NCI-H128 (cell line): ENCODE measurements around the gene GTF3C2.
"Not testable (repeated sequence)": the region's sequence is repeated elsewhere in the genome, so short reads cannot be mapped to it uniquely, and the experiment has no call there.

ENCODE experiments used
- DNase-seq: peaks from one replicate; lab custom pipeline; 2025; ENCODE audit not compliant: unreplicated experiment; lab: John Stamatoyannopoulos, UW

The GTF3C2 gene

GRCh38 chr2:27323596-27324285 is 32.8 kb downstream of the GTF3C2 start:
- no peak for DNase-seq

GRCh38 chr2:27322766-27323595 is 33.6 kb downstream of the GTF3C2 start, which contains the start of gene MPV17:
MPV17 (minus strand) TSS chr2:27323097; CDS start chr2:27322517, 580 bp downstream.
- DNase-seq: peak; percentile 60

GRCh38 chr2:27322301-27322765 is 34.2 kb downstream of the GTF3C2 start:
- DNase-seq: no peak

- no peak for DNase-seq
These were observed 35.5 kb downstream of the GTF3C2 start for GRCh38 chr2:27320958-27321543.

DNA sequence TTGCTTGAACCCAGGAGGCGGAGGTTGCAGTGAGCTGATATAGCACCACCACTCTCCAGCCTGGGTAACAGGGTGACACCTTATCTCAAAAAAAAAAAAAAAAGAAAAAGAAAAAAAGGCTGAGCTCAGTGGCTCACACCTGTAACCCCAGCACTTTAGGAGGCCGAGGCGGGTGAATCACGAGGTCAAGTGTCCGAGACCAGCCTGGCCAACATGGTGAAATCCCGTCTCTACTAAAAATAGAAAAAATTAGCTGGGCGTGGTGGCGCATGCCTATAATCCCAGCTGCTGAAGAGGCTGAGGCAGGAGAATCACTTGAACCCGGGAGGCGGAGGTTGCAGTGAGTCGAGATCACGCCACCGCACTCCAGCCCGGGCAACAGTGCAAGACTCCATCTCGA is 36.7 kb downstream of the GTF3C2 start:
- DNase-seq: not testable (repeated sequence)

DNA sequence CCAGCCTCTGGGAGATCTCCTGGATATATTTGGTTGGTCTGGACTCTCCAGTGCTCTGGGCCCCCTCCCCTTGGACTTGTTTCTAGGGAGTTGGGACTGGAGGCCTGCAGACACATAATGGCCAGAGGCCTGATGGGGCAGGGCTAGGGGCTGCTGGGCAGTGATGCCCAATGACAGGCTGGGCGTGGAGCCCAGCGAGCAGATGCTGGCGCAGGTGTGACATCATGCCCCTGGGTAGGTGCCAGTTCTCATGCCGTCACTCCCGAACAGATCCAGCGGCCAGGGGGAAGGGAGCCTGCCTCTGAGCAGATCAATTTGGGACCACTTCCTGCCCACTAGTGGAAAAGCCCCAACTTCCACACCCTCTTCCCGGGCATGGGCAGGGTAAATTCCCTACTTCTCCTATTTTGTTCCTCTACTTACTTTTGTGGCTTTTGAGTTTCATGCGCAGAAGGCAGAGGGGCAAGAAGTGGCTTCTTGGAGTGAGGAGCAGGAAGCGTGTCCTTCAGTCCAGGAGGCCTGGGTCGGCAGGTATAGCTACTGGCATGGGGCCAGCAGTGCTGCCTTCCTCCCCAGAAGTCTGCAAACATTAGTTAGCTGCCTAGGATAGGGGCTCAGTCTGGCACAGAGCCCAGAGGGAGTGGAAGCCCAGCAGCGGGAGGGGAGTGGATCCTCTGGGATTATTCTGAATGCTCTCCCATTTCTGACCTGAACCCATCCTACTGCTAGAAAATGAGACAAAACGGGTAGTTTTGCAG is 39.7 kb downstream of the GTF3C2 start:
- no peak for DNase-seq

DNA sequence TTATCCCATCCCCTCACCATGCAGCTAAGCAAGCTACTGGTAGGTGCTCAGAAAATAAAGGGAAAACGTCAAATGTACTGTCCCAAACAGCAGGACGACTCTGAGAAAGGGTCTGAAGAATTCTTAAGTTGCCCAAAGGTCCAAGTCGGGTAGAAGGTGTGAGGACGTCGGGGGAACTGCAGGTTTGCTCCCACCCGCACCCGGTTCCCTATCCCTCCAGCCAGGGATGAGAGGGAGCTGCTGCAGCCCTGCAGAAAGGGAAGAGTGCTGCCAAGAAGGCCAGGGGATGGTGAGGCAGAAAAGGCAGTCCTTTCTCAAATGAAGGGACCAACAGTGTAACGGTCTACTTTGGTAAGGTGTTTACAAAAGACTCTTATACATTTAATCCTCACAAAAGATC is 41.4 kb downstream of the GTF3C2 start:
- DNase-seq: no peak

DNA sequence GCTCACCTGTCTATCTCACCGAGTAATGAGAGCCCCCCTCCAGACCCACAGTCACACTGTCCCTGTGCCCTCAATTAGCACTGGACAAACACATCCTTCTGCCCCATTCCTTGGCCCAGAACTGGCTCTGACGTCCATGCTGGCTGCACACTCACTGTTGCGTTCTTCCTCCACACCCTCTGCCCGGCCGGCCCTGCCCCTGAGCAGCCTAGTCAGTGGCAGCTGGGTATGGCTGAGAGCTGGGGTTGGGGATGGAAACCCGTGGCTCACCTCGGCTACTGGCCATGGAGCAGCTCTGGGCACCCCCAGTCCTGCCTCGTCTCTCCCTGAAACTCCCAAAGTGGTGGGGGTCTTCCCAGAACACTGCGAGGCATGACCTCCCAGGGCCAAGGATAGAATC is 41.9 kb downstream of the GTF3C2 start:
- DNase-seq: no peak

GRCh38 chr2:27313882-27314645 is 42.5 kb downstream of the GTF3C2 start:
- DNase-seq: no peak

GRCh38 chr2:27312152-27312551 is 44.4 kb downstream of the GTF3C2 start:
- DNase-seq: no peak

- DNase-seq: no peak
These were observed 46.9 kb downstream of the GTF3C2 start for GRCh38 chr2:27309651-27310050.

DNA sequence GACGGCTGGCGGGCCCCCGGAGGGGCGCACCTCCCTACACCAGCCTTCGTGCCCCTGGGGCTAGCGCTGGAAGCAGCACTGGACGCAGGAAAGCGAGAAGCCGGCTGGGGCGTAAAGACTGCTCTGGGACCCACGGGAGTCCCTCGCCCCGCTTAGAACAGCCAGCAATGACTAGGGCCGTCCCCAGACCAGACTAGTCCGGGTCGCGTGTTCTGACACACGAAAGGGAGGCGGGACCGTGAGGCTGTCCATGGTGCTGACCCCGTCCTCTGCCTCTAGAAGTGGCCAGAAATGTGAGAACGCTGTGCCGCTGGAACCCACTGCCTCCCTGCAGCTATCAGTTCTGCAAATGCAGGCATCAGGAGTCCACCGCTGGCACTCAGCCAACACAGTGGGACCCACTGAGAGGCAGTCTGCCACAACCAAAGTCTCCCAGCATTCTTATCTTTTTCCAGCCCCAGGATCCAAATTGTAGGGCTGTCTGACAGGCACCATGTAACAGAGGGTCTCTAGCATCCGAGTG is 48.1 kb downstream of the GTF3C2 start, which contains the start of gene UCN:
Gene UCN (minus strand): TSS at position 87 of the 523 bp plus-strand sequence. CDS start 550 bp downstream, outside the sequence.
- no peak for DNase-seq

DNA sequence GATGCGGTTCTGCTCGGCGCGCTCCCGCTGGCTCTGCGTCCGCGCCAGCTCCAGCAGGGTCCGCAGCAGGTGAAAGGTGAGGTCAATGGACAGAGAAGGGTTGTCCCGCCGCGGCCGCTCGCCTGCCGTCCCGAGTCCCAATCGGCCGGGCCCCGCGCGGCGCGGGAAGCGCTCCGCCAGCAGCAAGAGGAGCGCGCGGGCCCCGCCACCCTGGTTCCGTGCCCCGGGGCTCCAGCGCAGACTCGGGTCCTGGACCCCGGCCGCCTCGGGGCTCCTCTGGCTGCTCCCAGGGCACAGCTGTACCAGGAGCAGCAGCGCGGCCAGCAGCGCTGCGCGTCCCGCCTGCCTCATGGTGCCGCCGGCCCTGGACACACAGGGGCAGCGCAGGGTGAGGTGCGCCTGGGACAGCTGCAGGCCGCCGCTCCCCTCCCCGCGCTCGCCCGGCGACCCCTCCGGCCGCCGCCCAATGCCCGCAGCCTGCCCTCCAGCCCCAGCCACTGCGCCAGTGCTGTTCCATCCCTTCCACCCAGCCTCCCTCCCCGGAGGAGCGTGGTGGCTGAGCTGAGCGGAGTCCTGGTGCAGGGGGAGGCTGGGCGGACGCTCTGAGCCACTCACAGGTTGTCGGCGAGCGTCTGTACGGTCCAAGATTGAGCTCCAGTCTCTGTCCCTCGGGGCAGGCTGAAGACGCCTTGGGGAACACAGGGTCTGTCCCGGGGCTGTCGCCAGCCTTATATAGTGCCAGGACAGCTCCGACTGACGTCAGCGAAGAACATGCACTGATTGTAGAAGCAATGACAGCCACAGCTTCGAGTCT is 48.8 kb downstream of the GTF3C2 start:
- no peak for DNase-seq

DNA sequence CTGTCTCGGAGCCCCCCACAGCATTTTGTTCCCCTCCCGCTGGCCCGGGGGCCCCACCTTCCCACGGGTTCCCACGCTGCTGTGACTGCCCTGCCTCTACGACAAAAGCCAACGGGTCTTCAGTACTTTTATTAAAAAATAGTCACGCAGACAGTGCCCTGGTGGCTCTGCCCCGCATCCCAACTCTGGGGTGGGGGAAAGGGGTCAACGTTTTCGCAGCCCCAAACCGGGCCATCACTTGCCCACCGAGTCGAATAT is 49.3 kb downstream of the GTF3C2 start:
- no peak for DNase-seq

GRCh38 chr2:27306573-27307286 is 49.8 kb downstream of the GTF3C2 start:
- no peak for DNase-seq

- DNase-seq: no peak
These were observed 50.4 kb downstream of the GTF3C2 start for GRCh38 chr2:27306136-27306535.

DNA sequence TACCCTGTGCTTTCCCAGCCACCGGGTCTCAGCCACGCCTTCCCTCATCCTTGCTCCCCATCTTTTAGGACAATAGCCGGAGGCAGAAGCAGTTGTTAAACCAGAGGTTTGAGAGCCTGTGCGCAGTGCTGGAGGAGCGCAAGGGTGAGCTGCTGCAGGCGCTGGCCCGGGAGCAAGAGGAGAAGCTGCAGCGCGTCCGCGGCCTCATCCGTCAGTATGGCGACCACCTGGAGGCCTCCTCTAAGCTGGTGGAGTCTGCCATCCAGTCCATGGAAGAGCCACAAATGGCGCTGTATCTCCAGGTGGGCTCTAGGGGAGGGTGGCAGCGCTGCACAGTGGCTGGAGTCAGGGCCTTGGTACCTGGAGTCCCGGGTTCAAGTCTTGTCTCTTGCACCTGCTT is 51.0 kb downstream of the GTF3C2 start:
- no peak for DNase-seq

- no peak for DNase-seq
These were observed 51.9 kb downstream of the GTF3C2 start for GRCh38 chr2:27304488-27305240.
